K562 (cell line): Measurements from ENCODE around the gene ENTREP3. TPM values are rescaled to one million over a fixed set of nuclear protein-coding genes. Genes with fewer than 3 reads are reported as not detected.

ENCODE experiments used
- CHD2 ChIP-seq: IDR thresholded peaks from 2 replicates; pipeline ENCODE4 v1.6.1; 2011; ENCODE audit warnings: low read depth, low read length
- CLOCK ChIP-seq: fragments of 250-450 bp; sonication (Bioruptor Pico); IDR thresholded peaks from 2 replicates; pipeline ENCODE4 v1.4.0; 2020; ENCODE audit warnings: mild to moderate bottlenecking, moderate library complexity, borderline replicate concordance
- DMBX1 ChIP-seq: fragments of 250-450 bp; sonication (Bioruptor Pico); IDR thresholded peaks from 2 replicates; pipeline ENCODE4 v1.8.0; 2022; ENCODE audit warnings: inconsistent platforms, mild to moderate bottlenecking, moderate library complexity, borderline replicate concordance
- FOS ChIP-seq: IDR thresholded peaks from 3 replicates; pipeline ENCODE4 v1.6.1; 2011; ENCODE audit not compliant: insufficient read length; ENCODE audit errors: extremely low read depth
- GABPB2 ChIP-seq: fragments of 250-450 bp; sonication (Bioruptor Pico); conservative IDR thresholded peaks from 2 replicates; pipeline ENCODE4 v1.5.1; 2021; ENCODE audit warnings: mild to moderate bottlenecking
- HDAC3 ChIP-seq: fragments of 450-650 bp; IDR thresholded peaks from 2 replicates; pipeline ENCODE4 v1.6.1; 2018; ENCODE audit warnings: borderline replicate concordance, mild to moderate bottlenecking, moderate library complexity; ENCODE audit not compliant: partially characterized antibody
- JUN ChIP-seq, 2 experiments: sonication (generic) in 1 of 2; formaldehyde crosslinking in 1 of 2; IDR thresholded peaks; 2 replicates each; pipeline versions ENCODE4 v1.6.1 to v1.8.0; 2012 to 2022; ENCODE audit warnings: borderline replicate concordance in 2 of 2, mild to moderate bottlenecking in 2 of 2, improper control_type of control experiment in 1 of 2, low read depth in 1 of 2, low read length in 1 of 2, missing genetic modification reagents in 1 of 2
- KLF16 ChIP-seq: IDR thresholded peaks from 2 replicates; pipeline ENCODE4 v1.6.1; 2016; ENCODE audit warnings: antibody characterized with exemption
- MAFK ChIP-seq: IDR thresholded peaks from 2 replicates; pipeline ENCODE4 v1.6.1; 2011; ENCODE audit warnings: low read length, improper control_type of control experiment
- MAX ChIP-seq: sonication (generic); formaldehyde crosslinking; IDR thresholded peaks from 2 replicates; pipeline ENCODE4 v1.9.0; 2022; ENCODE audit warnings: mild to moderate bottlenecking, missing genetic modification reagents
- MAZ ChIP-seq, 2 experiments: fragments of 450-650 bp in 1 of 2; sonication (generic) in 1 of 2; formaldehyde crosslinking; IDR thresholded peaks in 1 of 2; conservative IDR thresholded peaks in 1 of 2; 2 replicates each; pipeline versions ENCODE4 v1.4.0 to v1.5.0; 2020; ENCODE audit warnings: mild to moderate bottlenecking in 1 of 2, missing genetic modification reagents in 1 of 2
- MCM3 ChIP-seq: fragments of 450-650 bp; IDR thresholded peaks from 2 replicates; pipeline ENCODE4 v1.6.1; 2016
- MTA1 ChIP-seq: fragments of 450-650 bp; IDR thresholded peaks from 2 replicates; pipeline ENCODE4 v1.6.1; 2017; ENCODE audit warnings: borderline replicate concordance
- NCOA6 ChIP-seq: fragments of 450-650 bp; IDR thresholded peaks from 2 replicates; pipeline ENCODE4 v1.6.1; 2017; ENCODE audit warnings: mild to moderate bottlenecking
- NFATC3 ChIP-seq: fragments of 450-650 bp; IDR thresholded peaks from 2 replicates; pipeline ENCODE4 v1.6.1; 2017; ENCODE audit warnings: mild to moderate bottlenecking
- OTX1 ChIP-seq: fragments of 450-650 bp; formaldehyde crosslinking; IDR thresholded peaks from 2 replicates; pipeline ENCODE4 v1.4.0; 2022; ENCODE audit warnings: mild to moderate bottlenecking
- PHB ChIP-seq: fragments of 250-450 bp; sonication (Bioruptor Pico); IDR thresholded peaks from 2 replicates; pipeline ENCODE4 v1.5.0; 2021
- PHB2 ChIP-seq: fragments of 450-650 bp; IDR thresholded peaks from 2 replicates; pipeline ENCODE4 v1.6.1; 2017; ENCODE audit warnings: low read depth
- PHF21A ChIP-seq: fragments of 450-650 bp; IDR thresholded peaks from 2 replicates; pipeline ENCODE4 v1.6.1; 2017; ENCODE audit warnings: low read depth, borderline replicate concordance
- RBM22 ChIP-seq: fragments of 200-400 bp; formaldehyde crosslinking; IDR thresholded peaks from 2 replicates; pipeline ENCODE4 v1.6.1; 2018; ENCODE audit warnings: low read length, low read depth; ENCODE audit not compliant: poor library complexity, severe bottlenecking
- SMAD1 ChIP-seq: fragments of 150-350 bp; IDR thresholded peaks from 2 replicates; pipeline ENCODE4 v1.6.1; 2014; ENCODE audit warnings: low read length, low read depth; ENCODE audit not compliant: partially characterized antibody
- SMAD3 ChIP-seq: fragments of 450-650 bp; formaldehyde crosslinking; conservative IDR thresholded peaks from 2 replicates; pipeline ENCODE4 v1.4.0; 2020; ENCODE audit warnings: mild to moderate bottlenecking
- SRSF9 ChIP-seq: fragments of 200-400 bp; formaldehyde crosslinking; IDR thresholded peaks from 2 replicates; pipeline ENCODE4 v1.6.1; 2017; ENCODE audit warnings: low read depth, low read length, borderline replicate concordance
- STAG1 ChIP-seq: sonication (generic); formaldehyde crosslinking; IDR thresholded peaks from 2 replicates; pipeline ENCODE4 v1.5.0; 2020; ENCODE audit warnings: missing genetic modification reagents, borderline replicate concordance
- ZNF232 ChIP-seq: sonication (generic); formaldehyde crosslinking; IDR thresholded peaks from 2 replicates; pipeline ENCODE4 v1.8.0; 2022; ENCODE audit warnings: mild to moderate bottlenecking, missing genetic modification reagents
- ZNF253 ChIP-seq: fragments of 250-450 bp; sonication (Bioruptor Pico); conservative IDR thresholded peaks from 2 replicates; pipeline ENCODE4 v1.6.1; 2021; ENCODE audit warnings: mild to moderate bottlenecking
- ZNF324 ChIP-seq: fragments of 250-450 bp; sonication (Bioruptor Pico); IDR thresholded peaks from 2 replicates; pipeline ENCODE4 v1.4.0; 2020; ENCODE audit warnings: mild to moderate bottlenecking
- polyA plus RNA-seq, 8 experiments: library from polyadenylated mRNA; depleted of rRNA in 4 of 8; stranded (reverse) in 5 of 8; unstranded in 3 of 8; fragments of >200 nt; fragmentation: Nextera tagmentation in 2 of 8; fragmentation: Illumina TruSeq in 1 of 8; extraction: Ambion mirVana in 2 of 8; extraction: Trizol in 1 of 8; gene quantifications; 2 replicates each; pipeline versions ENCODE4 v1.2.1 to v1.2.3, GENCODE V29; 2011 to 2014; ENCODE audit warnings: inconsistent platforms in 1 of 8, missing spikeins in 1 of 8
- total RNA-seq, 7 experiments: library from RNA; depleted of rRNA in 6 of 7; stranded (reverse); fragments of >200 nt in 6 of 7; fragmentation: Illumina TruSeq in 2 of 7; extraction: Trizol in 2 of 7; gene quantifications; 2 replicates each; pipeline versions ENCODE4 v1.2.1 to v1.2.3, GENCODE V29; 2011 to 2021; ENCODE audit warnings: low replicate concordance in 1 of 7

The ENTREP3 gene
- total and polyA plus RNA-seq, 9 of the 15 experiments (the other 6 are each of a cell fraction or from before 2014, with no cell fraction given) = 1.9 to 41.8 (median 5.9) TPM

- TF ChIP-seq DMBX1 (CRISPR knock-in tag) (no peak), MCM3 (no peak), PHF21A (no peak), SMAD3 (CRISPR knock-in tag) (peak; percentile 64; the same call in 1 of the 2 replicates), STAG1 (CRISPR knock-in tag) (no peak), MAX (CRISPR knock-in tag) (peak; percentile 92), OTX1 (CRISPR knock-in tag) (peak; percentile 92), PHB2 (no peak), CLOCK (CRISPR knock-in tag) (no peak), HDAC3 (no peak), NCOA6 (no peak), CHD2 (peak; percentile 96), RBM22 (peak; percentile 89), ZNF232 (CRISPR knock-in tag) (no peak), KLF16 (no peak), MTA1 (no peak; the same call in 1 of the 2 replicates), MAZ (CRISPR knock-in tag; conservative IDR thresholded peaks at IDR 0.05 in 1 of 2, IDR thresholded peaks at IDR 0.05 in 1 of 2) (peak; percentile 48 to 88), FOS (no peak), ZNF253 (CRISPR knock-in tag) (0 out of 2 replicates have a peak, but pooled peaks have one; percentile 43), SMAD1 (no peak), GABPB2 (peak; percentile 40), ZNF324 (CRISPR knock-in tag) (peak; percentile 30; the same call in 1 of the 2 replicates), NFATC3 (peak; percentile 98), JUN (IDR thresholded peaks at IDR 0.05; ENCODE audit: borderline replicate concordance, low read depth, low read length) (0 out of 2 replicates have a peak, but pooled peaks have one; percentile 27), JUN (CRISPR knock-in tag; IDR thresholded peaks at IDR 0.05; ENCODE audit: borderline replicate concordance) (no peak), MAFK (no peak), PHB (CRISPR knock-in tag) (peak; percentile 76; the same call in 1 of the 2 replicates), SRSF9 (no peak)
Observed at GRCh38 chr1:155261852-155262673, 6.8 kb upstream of the ENTREP3 start, which contains the start of gene SCAMP3 (continued).
